GM13976 (cell line): ENCODE results near the gene CALHM5.

Source experiments
- DNase-seq: peaks from one replicate; pipeline ENCODE4 v3.0.0; 2012; ENCODE audit warnings: low spot score
- CTCF ChIP-seq: IDR thresholded peaks from 2 replicates; pipeline ENCODE4 v1.5.1; 2012; ENCODE audit warnings: borderline replicate concordance, mild to moderate bottlenecking; ENCODE audit not compliant: insufficient read depth; ENCODE audit errors: extremely low read depth, missing control alignments, control extremely low read depth
- in situ Hi-C: fragments of 300-500 bp; cut with MboI; formaldehyde crosslinking; loops from one replicate; pipeline ENCODE4 v1.12.0; 2022; ENCODE audit warnings: low sequenced_read_pairs, mixed read lengths, inconsistent platforms; ENCODE audit not compliant: unreplicated experiment

The CALHM5 gene

GRCh38 chr6:116556065-116556464 lies 44.6 kb downstream of the CALHM5 start:
- in situ Hi-C loops: no loop called here
- no peak for TF ChIP-seq CTCF
- DNase-seq: no peak

GRCh38 chr6:116556814-116557415 lies 45.5 kb downstream of the CALHM5 start:
- DNase-seq: no peak
- TF ChIP-seq CTCF: no peak
- in situ Hi-C loops: no loop called here

GRCh38 chr6:116557893-116558292 lies 46.5 kb downstream of the CALHM5 start:
- in situ Hi-C loops: no loop called here
- no peak for DNase-seq
- no peak for TF ChIP-seq CTCF

GRCh38 chr6:116560130-116560529 lies 48.7 kb downstream of the CALHM5 start:
- TF ChIP-seq CTCF: no peak

GRCh38 chr6:116561377-116562018 lies 50.1 kb downstream of the CALHM5 start:
- TF ChIP-seq CTCF: peak; percentile 86
- DNase-seq: peak; percentile 61
- in situ Hi-C loops: no loop called here

More at GRCh38 chr6:116560130-116560529, 48.7 kb downstream of the CALHM5 start:
- in situ Hi-C loops: no loop called here
- DNase-seq: no peak

- in situ Hi-C loops: no loop called here
- no peak for DNase-seq
- TF ChIP-seq CTCF: no peak
These were observed 50.6 kb downstream of the CALHM5 start for GRCh38 chr6:116562019-116562403.
